ENCODE data around the gene GPC6. TPM values are rescaled to one million over a fixed set of nuclear protein-coding genes. Genes with fewer than 3 reads are reported as not detected.

Gene GPC6
- total and polyA plus RNA-seq, 2 donors (not counting 1 experiment from before 2014, with no cell fraction given), result not detected

DNA sequence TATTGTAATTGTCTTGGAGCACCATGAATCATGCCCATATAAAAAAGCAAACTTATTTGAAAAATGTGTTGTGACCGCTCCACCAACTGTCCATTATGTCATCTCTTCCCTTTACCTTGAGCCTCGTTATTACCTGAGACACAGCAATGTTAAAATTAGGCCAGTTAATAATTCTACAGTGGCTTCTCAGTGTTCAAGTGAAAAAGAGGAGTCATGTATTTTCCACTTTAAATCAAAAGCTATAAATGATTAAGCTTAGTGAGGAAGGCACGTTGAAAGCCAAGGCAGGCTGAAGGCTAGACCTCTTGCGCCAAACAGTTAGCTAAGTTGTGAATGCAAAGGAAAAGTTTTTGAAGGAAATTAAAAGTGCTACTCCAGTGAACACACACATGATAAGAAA is 210.5 kb downstream of the GPC6 start:
- DNase-seq, result no peak
- intact Hi-C loops (cut with micrococcal nuclease), result no loop called here
- Histone ChIP-seq H3K36me3 (replicated peaks in 1 of 2; ENCODE audit: control extremely low read depth in 1 of 2, control insufficient read depth in 1 of 2, extremely low read depth in 1 of 2, insufficient read depth in 2 of 2, low read length in 1 of 2) (no peaks in the 10 kb centered on the region), H3K9ac (ENCODE audit: low read length) (no peak overlapping the region), H4K20me1 (ENCODE audit: control insufficient read depth, insufficient read depth, low read length, poor library complexity, severe bottlenecking) (no peaks in the 10 kb centered on the region), H3K27ac (ENCODE audit: low read length in 2 of 2) (no peak overlapping the region), H3K79me2 (ENCODE audit: control insufficient read depth, insufficient read depth, low read length) (no peaks in the 10 kb centered on the region), H2AFZ (ENCODE audit: insufficient read depth, low read depth, low read length, poor library complexity, severe bottlenecking) (no peak overlapping the region), H3K4me2 (replicated peaks; ENCODE audit: low read depth, low read length, poor library complexity, severe bottlenecking) (no peak overlapping the region), H3K4me3 (ENCODE audit: control extremely low read depth in 1 of 5, extremely low read depth in 1 of 5, insufficient read depth in 1 of 5, low read depth in 2 of 5, low read length in 4 of 5) (no peak overlapping the region), H3K4me1 (ENCODE audit: control insufficient read depth in 2 of 2, insufficient read depth in 2 of 2, low read length in 2 of 2) (no peaks in the 10 kb centered on the region), H3K27me3 (replicated peaks in 1 of 4; ENCODE audit: control extremely low read depth in 1 of 4, control insufficient read depth in 3 of 4, insufficient read depth in 4 of 4, low read length in 3 of 4) (no peaks in the 10 kb centered on the region), H3K9me3 (ENCODE audit: control extremely low read depth in 1 of 3, control insufficient read depth in 2 of 3, insufficient read depth in 1 of 3, low read length in 2 of 3) (no peaks in the 10 kb centered on the region)
- ChIA-PET POLR2A (no interaction called here), CTCF (no interaction called here)
- no peak overlapping the region for H3K4me3 Mint-ChIP-seq
- H3K27ac Mint-ChIP-seq, result no peak overlapping the region
- TF ChIP-seq, protein P1, sequence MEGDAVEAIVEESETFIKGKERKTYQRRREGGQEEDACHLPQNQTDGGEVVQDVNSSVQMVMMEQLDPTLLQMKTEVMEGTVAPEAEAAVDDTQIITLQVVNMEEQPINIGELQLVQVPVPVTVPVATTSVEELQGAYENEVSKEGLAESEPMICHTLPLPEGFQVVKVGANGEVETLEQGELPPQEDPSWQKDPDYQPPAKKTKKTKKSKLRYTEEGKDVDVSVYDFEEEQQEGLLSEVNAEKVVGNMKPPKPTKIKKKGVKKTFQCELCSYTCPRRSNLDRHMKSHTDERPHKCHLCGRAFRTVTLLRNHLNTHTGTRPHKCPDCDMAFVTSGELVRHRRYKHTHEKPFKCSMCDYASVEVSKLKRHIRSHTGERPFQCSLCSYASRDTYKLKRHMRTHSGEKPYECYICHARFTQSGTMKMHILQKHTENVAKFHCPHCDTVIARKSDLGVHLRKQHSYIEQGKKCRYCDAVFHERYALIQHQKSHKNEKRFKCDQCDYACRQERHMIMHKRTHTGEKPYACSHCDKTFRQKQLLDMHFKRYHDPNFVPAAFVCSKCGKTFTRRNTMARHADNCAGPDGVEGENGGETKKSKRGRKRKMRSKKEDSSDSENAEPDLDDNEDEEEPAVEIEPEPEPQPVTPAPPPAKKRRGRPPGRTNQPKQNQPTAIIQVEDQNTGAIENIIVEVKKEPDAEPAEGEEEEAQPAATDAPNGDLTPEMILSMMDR (IDR thresholded peaks at IDR 0.05), result no peak
- TF ChIP-seq EZH2 (IDR thresholded peaks at IDR 0.05; ENCODE audit: borderline replicate concordance, insufficient read depth, low read depth, low read length, poor library complexity, severe bottlenecking), result no peak
- no peaks in the 10 kb centered on the region for H3K4me1 Mint-ChIP-seq
- peaks cover 5% of the 10 kb centered on the region for H3K9me3 Mint-ChIP-seq (ENCODE audit: insufficient read depth)
- H3K27me3 Mint-ChIP-seq, result no peaks in the 10 kb centered on the region
- no peak for ATAC-seq (ENCODE audit: low read depth)
- no CpG with 5 or more reads among the region's 4 CpGs for WGBS (ENCODE audit: insufficient coverage)

DNA sequence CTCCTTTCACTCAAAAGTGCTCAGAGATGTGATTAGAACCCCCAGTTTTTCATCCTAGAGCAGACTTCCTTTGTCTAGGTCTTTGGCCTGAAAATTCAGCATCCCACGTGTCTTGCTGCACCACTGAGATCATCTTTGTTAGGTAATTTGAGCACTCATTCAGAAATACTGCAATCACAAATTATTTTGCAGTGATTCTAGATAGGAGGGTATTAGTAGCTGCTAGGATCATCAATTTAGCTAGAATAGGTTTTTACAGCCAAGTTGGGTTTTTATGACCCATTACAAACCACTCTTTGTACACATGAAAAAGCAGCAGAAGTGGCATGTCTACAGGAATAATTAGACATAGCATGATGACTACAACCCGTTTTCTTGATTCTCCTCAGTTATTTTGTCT is 219.6 kb downstream of the GPC6 start:
- H3K79me2 ChIP-seq (ENCODE audit: control insufficient read depth, insufficient read depth, low read length), result no peaks in the 10 kb centered on the region
- H3K4me1 ChIP-seq (ENCODE audit: control insufficient read depth in 2 of 2, insufficient read depth in 2 of 2, low read length in 2 of 2), result no peaks in the 10 kb centered on the region
- TF ChIP-seq, protein P1 (IDR thresholded peaks at IDR 0.05), result no peak
- no peak for TF ChIP-seq EZH2 (IDR thresholded peaks at IDR 0.05; ENCODE audit: borderline replicate concordance, insufficient read depth, low read depth, low read length, poor library complexity, severe bottlenecking)
- ATAC-seq (ENCODE audit: low read depth) (no peak), DNase-seq (no peak)
- 100% methylated on average over 1 of the region's 2 CpGs for WGBS (ENCODE audit: insufficient coverage)
- H3K9ac ChIP-seq (ENCODE audit: low read length), result no peak overlapping the region
- no peaks in the 10 kb centered on the region for H3K36me3 ChIP-seq (replicated peaks in 1 of 2; ENCODE audit: control extremely low read depth in 1 of 2, control insufficient read depth in 1 of 2, extremely low read depth in 1 of 2, insufficient read depth in 2 of 2, low read length in 1 of 2)
- Mint-ChIP-seq H3K4me3 (no peak overlapping the region), H3K27ac (no peak overlapping the region), H3K9me3 (ENCODE audit: insufficient read depth) (peaks cover 3% of the 10 kb centered on the region), H3K4me1 (no peaks in the 10 kb centered on the region), H3K27me3 (no peaks in the 10 kb centered on the region)
- H3K4me3 ChIP-seq (ENCODE audit: control extremely low read depth in 1 of 5, extremely low read depth in 1 of 5, insufficient read depth in 1 of 5, low read depth in 2 of 5, low read length in 4 of 5), result no peak overlapping the region
- H3K27ac ChIP-seq (ENCODE audit: low read length in 2 of 2), result no peak overlapping the region
- no peak overlapping the region for H3K4me2 ChIP-seq (replicated peaks; ENCODE audit: low read depth, low read length, poor library complexity, severe bottlenecking)
- H4K20me1 ChIP-seq (ENCODE audit: control insufficient read depth, insufficient read depth, low read length, poor library complexity, severe bottlenecking), result no peaks in the 10 kb centered on the region
- peaks cover 0 to 3% (median 0%) of the 10 kb centered on the region in 3 donors for H3K9me3 ChIP-seq (ENCODE audit: control extremely low read depth in 1 of 3, control insufficient read depth in 2 of 3, insufficient read depth in 1 of 3, low read length in 2 of 3)
- CTCF ChIA-PET, result interaction anchor here (0.7 kb wide), 1 partner anchor 33 kb away, joined by 3 read pairs; no protein-coding TSS in a partner anchor
- intact Hi-C loops (cut with micrococcal nuclease), result no loop called here
- H3K27me3 ChIP-seq (replicated peaks in 1 of 4; ENCODE audit: control extremely low read depth in 1 of 4, control insufficient read depth in 3 of 4, insufficient read depth in 4 of 4, low read length in 3 of 4), result no peaks in the 10 kb centered on the region
- H2AFZ ChIP-seq (ENCODE audit: insufficient read depth, low read depth, low read length, poor library complexity, severe bottlenecking), result no peak overlapping the region
- POLR2A ChIA-PET, result no interaction called here

Measured in B cell (primary cell).